Coronary artery (tissue), 2 donors: Measurements from ENCODE around the gene AGR2.

Experiments used
- DNase-seq: peaks from one replicate; pipeline ENCODE4 v3.0.0-alpha.2; 2017; ENCODE audit warnings: low spot score
- H3K27ac ChIP-seq, 2 donors: fragments of 200-600 bp; sonication (generic); one replicate each; pipeline ENCODE4 v1.5.1; 2016 to 2019
- H3K4me3 ChIP-seq: fragments of 200-600 bp; sonication (generic); 2 replicates; pipeline ENCODE4 v1.5.1; 2016; ENCODE audit warnings: mild to moderate bottlenecking, moderate library complexity
- CTCF ChIP-seq: fragments of 200-600 bp; sonication (generic); IDR thresholded peaks from one replicate; pipeline ENCODE4 v1.5.1; 2019; ENCODE audit warnings: antibody characterized with exemption

AGR2 gene

GRCh38 chr7:16754856-16755317, 49.9 kb downstream of the AGR2 start:
- DNase-seq: no peak
- no peak for TF ChIP-seq CTCF
- Histone ChIP-seq H3K4me3 (peak overlapping the region; percentile 78), H3K27ac (no peak overlapping the region)

DNA sequence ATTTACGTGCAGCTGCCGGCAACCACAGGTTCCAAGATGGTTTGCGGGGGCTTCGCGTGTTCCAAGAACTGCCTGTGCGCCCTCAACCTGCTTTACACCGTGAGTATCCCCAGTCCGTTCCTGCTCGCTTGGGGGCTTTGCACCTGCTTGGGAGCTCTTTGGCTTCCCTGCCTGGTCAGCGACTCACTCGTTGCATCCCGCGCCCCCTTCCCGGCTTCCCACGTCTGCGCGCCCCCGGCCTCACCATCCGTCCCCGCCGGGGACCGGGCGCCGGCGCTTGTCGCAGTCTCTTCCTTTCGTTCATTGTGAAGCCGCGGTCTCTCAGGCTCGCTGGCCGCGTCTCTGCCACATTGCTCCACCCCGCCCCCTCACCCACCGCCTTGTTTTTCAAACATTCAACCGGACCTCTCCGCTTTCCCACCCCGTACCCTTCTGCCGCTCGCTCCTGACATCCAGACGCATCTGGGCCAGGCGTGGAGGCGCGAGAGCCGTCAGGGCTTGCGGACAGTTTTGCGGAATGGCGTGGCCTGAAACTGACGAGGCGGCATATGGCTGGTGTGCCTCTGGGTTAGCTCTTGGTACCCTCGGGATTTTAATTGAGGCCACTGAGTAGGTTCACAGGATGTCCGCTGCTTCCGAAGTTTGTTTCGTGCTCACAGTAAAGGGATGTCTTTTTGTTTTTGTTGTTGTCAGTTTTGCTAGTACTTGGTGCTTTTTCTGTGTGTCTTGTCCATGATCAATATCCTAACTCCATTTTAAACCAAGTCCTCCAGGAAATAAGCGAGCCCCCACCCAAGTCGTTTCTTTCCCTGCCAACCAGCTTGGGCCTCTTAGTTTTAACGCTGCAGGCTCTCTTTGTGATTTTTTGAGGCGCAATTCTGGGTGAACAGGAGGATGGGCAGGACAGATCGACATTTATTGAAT, 50.6 kb downstream of the AGR2 start:
- DNase-seq: no peak
- H3K27ac ChIP-seq: no peak overlapping the region
- H3K4me3 ChIP-seq: peak overlapping the region; percentile 78
- no peak for TF ChIP-seq CTCF

- no peak within 1 kb of the TSS for H3K27ac ChIP-seq
- DNase-seq: no peak
These were observed 51.5 kb downstream of the AGR2 start, which contains the start of gene TSPAN13 for GRCh38 chr7:16753102-16753931. Gene TSPAN13 (plus strand): TSS chr7:16753755. CDS start chr7:16753968, 213 bp downstream.

DNA sequence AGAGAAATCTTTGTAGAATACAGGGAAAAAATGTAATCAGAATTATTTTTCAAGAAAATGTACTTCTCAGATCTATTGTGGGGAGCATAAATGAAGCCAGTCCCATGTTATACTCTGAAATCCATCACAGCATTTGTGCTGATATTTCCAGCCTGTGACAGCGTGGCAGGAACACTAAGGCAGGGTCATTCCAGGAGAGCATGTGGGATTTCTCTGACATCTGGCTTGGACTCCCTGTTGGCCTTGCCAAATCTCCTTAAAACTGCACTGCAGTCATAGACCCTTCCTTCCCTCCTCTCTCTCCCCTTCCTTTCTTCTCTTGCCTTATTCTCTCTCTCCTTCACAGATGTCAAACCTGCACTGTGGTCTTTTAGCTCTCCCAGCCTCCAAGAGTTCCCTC, 57.7 kb downstream of the AGR2 start:
- Histone ChIP-seq H3K27ac (no peak overlapping the region), H3K4me3 (no peak overlapping the region)
- no peak for DNase-seq
- no peak for TF ChIP-seq CTCF

More at GRCh38 chr7:16753102-16753931, 51.5 kb downstream of the AGR2 start, which contains the start of gene TSPAN13:
- H3K4me3 ChIP-seq: peak within 1 kb of the TSS; percentile 78
- no peak for TF ChIP-seq CTCF

DNA sequence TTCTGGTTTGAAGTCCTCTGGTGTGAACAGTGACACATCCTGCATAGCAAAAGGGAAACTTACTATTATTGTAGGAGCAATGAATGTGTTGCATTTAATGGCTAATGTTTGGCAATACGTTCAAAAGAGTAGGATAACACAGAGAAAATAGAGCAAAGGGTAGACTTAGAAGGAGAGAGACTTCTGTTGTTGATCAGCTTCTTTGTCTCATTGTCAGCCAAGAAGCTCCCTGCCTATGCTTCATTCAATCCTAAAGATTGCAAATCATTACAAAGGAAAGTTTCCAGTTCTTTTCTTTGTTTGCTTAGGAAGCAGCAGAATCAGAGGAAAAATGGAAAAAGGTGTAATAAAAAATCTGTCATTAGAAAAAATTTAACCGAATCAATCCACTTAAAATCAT, 59.2 kb downstream of the AGR2 start:
- DNase-seq: no peak
- Histone ChIP-seq H3K27ac (no peak overlapping the region), H3K4me3 (no peak overlapping the region)
- no peak for TF ChIP-seq CTCF

DNA sequence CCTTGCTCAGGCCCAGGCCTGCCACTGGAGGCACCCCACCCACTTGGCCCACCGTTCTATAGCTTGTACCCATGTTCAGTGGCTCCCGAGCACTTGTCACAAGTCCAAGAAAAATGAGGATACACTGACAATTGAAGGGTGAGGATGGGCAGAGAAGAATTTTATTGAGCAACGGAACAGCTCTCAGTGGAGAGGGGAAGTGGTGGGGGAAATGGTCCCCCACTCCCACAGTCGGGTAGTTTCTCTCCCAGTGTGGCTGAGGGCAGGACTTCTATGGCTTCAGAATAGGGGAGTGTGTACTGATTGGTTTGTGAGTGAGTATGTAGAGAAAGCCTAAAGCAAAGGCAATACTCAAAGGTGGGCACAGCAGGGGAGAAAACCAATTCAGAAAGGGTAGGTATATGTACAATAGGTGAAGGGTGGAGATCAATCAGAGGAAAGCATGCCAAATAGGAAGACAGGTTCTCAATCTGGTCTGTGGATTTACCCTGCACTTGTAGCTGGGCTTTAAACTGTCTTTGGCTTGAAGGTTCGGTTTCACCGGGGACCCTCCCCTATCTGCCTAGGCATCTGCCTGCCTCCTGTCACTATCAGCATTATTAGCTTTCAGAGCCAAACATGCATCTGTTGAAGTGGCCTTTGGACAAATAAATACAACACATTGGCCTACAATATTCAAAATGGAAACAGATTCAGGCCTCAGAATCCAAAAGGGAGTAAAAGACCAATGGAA, 60.1 kb downstream of the AGR2 start:
- no peak for DNase-seq
- no peak for TF ChIP-seq CTCF
- no peak overlapping the region for H3K27ac ChIP-seq
- H3K4me3 ChIP-seq: no peak overlapping the region
